Ishikawa (cell line): ENCODE measurements around the gene NSG2.

Experiments used
- CEBPB ChIP-seq: IDR thresholded peaks from 2 replicates; pipeline ENCODE4 v1.6.1; 2012
- CREB1 ChIP-seq: IDR thresholded peaks from 2 replicates; pipeline ENCODE4 v1.6.1; 2012; ENCODE audit warnings: low read depth
- EGR1 ChIP-seq: IDR thresholded peaks from 2 replicates; pipeline ENCODE4 v1.6.1; 2012
- EP300 ChIP-seq: IDR thresholded peaks from 2 replicates; pipeline ENCODE4 v1.6.1; 2012; ENCODE audit warnings: borderline replicate concordance
- FOXM1 ChIP-seq: IDR thresholded peaks from 2 replicates; pipeline ENCODE4 v1.6.1; 2012; ENCODE audit warnings: low read depth, borderline replicate concordance
- NFIC ChIP-seq: IDR thresholded peaks from 2 replicates; pipeline ENCODE4 v1.6.1; 2012
- RAD21 ChIP-seq: IDR thresholded peaks from 2 replicates; pipeline ENCODE4 v1.6.1; 2012; ENCODE audit warnings: low read depth
- TAF1 ChIP-seq: IDR thresholded peaks from 2 replicates; pipeline ENCODE4 v1.6.1; 2012; ENCODE audit warnings: low read depth, mild to moderate bottlenecking
- TCF12 ChIP-seq: IDR thresholded peaks from 2 replicates; pipeline ENCODE4 v1.6.1; 2012; ENCODE audit warnings: low read depth
- TEAD4 ChIP-seq: IDR thresholded peaks from 2 replicates; pipeline ENCODE4 v1.6.1; 2012
- YY1 ChIP-seq: IDR thresholded peaks from 2 replicates; pipeline ENCODE4 v1.6.1; 2012; ENCODE audit warnings: low read depth
- ZBTB7A ChIP-seq: IDR thresholded peaks from 2 replicates; pipeline ENCODE4 v1.6.1; 2012; ENCODE audit warnings: low read depth
- TF ChIP-seq, protein P1 (sequence below): IDR thresholded peaks from 2 replicates; pipeline ENCODE4 v1.6.1; 2012
- TF ChIP-seq, protein P2 (sequence below): IDR thresholded peaks from 2 replicates; pipeline ENCODE4 v1.6.1; 2012; ENCODE audit warnings: low read depth, mild to moderate bottlenecking
- TF ChIP-seq, protein P3 (sequence below): IDR thresholded peaks from 2 replicates; pipeline ENCODE4 v1.6.1; 2012

The NSG2 gene

DNA sequence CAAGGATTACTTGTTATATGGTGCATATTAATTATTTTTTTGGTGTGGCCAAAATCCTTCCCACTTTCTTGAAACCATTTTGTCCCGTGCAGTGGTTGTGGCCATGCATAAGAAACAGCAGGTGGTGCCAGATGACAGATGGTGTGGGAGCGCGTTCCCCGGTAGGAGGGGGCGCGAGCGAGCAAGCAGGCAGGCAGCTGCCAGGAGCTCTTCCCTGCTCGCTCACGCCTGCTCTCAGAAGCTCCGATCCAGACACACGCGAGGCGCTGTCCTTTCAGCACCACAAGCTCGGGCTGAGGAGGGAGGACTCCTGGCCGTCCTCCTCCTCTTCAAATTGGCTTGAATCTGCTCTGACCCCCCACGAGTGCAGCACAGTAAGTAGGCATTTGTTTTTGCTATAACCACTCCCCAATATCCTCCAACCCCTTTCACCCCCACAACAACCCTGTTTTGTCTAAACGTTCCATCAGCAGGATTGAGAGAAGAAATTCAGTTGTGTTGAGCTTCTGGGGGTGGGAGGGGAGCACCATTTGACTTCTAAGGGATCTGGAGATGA is at the start of gene NSG2:
Gene NSG2, plus strand, starts transcription at position 237 of the 556 bp plus-strand sequence. CDS start 1,050 bp downstream, outside the sequence.
- TF ChIP-seq RAD21, result peak; percentile 87
- TF ChIP-seq, protein P1, sequence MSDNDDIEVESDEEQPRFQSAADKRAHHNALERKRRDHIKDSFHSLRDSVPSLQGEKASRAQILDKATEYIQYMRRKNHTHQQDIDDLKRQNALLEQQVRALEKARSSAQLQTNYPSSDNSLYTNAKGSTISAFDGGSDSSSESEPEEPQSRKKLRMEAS, result peak; percentile 55
- no peak for TF ChIP-seq EP300
- no peak for TF ChIP-seq EGR1
- no peak for TF ChIP-seq FOXM1
- TF ChIP-seq YY1, result no peak
- TF ChIP-seq ZBTB7A, result no peak
- TF ChIP-seq, protein P2, sequence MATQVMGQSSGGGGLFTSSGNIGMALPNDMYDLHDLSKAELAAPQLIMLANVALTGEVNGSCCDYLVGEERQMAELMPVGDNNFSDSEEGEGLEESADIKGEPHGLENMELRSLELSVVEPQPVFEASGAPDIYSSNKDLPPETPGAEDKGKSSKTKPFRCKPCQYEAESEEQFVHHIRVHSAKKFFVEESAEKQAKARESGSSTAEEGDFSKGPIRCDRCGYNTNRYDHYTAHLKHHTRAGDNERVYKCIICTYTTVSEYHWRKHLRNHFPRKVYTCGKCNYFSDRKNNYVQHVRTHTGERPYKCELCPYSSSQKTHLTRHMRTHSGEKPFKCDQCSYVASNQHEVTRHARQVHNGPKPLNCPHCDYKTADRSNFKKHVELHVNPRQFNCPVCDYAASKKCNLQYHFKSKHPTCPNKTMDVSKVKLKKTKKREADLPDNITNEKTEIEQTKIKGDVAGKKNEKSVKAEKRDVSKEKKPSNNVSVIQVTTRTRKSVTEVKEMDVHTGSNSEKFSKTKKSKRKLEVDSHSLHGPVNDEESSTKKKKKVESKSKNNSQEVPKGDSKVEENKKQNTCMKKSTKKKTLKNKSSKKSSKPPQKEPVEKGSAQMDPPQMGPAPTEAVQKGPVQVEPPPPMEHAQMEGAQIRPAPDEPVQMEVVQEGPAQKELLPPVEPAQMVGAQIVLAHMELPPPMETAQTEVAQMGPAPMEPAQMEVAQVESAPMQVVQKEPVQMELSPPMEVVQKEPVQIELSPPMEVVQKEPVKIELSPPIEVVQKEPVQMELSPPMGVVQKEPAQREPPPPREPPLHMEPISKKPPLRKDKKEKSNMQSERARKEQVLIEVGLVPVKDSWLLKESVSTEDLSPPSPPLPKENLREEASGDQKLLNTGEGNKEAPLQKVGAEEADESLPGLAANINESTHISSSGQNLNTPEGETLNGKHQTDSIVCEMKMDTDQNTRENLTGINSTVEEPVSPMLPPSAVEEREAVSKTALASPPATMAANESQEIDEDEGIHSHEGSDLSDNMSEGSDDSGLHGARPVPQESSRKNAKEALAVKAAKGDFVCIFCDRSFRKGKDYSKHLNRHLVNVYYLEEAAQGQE, result peak; percentile 92

DNA sequence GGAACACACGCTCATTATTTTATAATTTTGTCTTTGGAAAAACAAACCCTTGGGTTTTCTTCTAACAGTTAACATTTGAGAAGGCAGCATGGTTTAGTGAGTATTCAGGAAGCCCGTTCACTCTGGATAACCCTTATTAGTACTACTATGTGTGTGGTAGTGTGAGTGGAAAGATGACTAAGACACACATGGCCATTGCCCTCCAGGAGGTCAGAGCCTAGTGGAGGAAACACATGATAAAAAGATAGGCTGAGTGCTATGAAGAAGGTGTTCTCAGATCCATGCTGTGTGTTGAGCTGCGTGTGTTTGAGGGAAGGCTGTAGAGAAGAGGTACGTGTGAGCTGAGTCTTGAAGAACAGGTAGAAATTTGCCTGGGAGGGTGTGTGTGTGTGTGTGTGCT is 48.2 kb upstream of the NSG2 start:
- TF ChIP-seq EP300 (no peak), TEAD4 (no peak), CEBPB (no peak), YY1 (no peak), TCF12 (no peak), FOXM1 (no peak), ZBTB7A (no peak), TAF1 (no peak), NFIC (no peak), RAD21 (no peak)
- TF ChIP-seq, protein P1, result no peak
- TF ChIP-seq, protein P3, sequence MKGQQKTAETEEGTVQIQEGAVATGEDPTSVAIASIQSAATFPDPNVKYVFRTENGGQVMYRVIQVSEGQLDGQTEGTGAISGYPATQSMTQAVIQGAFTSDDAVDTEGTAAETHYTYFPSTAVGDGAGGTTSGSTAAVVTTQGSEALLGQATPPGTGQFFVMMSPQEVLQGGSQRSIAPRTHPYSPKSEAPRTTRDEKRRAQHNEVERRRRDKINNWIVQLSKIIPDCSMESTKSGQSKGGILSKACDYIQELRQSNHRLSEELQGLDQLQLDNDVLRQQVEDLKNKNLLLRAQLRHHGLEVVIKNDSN, result no peak
- TF ChIP-seq, protein P2, result no peak

DNA sequence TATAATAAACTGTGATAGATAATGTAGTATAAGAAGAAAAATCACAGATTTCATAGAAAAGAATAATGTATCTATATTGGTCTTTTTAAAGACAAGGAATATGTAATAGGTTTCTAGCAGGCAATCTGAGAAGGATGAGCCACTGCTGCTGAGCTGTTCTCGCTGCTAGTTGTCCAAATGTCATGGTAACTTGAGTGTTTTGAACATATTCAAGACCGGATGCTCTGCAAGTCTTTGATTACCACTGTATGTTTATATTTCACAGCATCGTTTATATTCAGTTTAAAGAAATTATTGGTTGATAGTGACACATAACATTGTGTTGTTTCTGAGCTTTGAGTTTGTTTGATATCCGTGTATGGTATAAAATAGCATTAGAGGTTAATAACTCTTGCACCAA is 47.0 kb upstream of the NSG2 start:
- TF ChIP-seq TAF1 (no peak), TEAD4 (no peak), TCF12 (no peak)

DNA sequence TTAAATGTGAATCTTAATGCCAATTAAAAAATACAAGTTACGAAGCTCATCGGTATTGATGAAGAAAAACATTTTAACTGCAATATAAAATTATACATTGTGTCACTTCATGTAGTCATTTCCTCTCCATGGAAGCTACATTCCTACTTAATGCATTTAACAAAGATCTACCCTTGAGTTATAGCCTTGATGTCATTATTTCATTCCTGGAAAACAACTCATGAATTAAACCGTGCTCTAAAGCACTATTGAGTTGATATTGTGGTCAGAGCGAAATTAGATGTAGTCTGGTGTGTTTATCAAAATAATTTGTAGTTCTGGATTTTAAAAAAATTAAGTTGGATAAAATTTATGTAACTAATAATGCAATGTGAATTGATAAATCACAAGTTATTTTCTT is 45.4 kb upstream of the NSG2 start:
- TF ChIP-seq TAF1 (no peak), EP300 (no peak), CEBPB (no peak), FOXM1 (no peak), TCF12 (no peak), TEAD4 (no peak), NFIC (no peak), CREB1 (no peak), YY1 (no peak), RAD21 (no peak), ZBTB7A (no peak), EGR1 (no peak)
- TF ChIP-seq, protein P3, result no peak
- TF ChIP-seq, protein P2, result no peak
- TF ChIP-seq, protein P1, result no peak
